Measurements from ENCODE around the gene PPP2R2B.

- no peak for TF ChIP-seq POLR2AphosphoS5 (IDR thresholded peaks at IDR 0.05; ENCODE audit: insufficient read depth, low read depth, low read length)
- TF ChIP-seq, protein P1, sequence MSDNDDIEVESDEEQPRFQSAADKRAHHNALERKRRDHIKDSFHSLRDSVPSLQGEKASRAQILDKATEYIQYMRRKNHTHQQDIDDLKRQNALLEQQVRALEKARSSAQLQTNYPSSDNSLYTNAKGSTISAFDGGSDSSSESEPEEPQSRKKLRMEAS (IDR thresholded peaks at IDR 0.05; ENCODE audit: insufficient read depth, insufficient read length): no peak
- TF ChIP-seq EZH2 (IDR thresholded peaks at IDR 0.05; ENCODE audit: borderline replicate concordance, low read depth, low read length, severe bottlenecking): no peak
- no peak for TF ChIP-seq GATA2 (IDR thresholded peaks at IDR 0.05; ENCODE audit: insufficient read depth, insufficient read length, low read depth, low read length)
Measured at GRCh38 chr5:146646441-146646840, 232.1 kb downstream of the PPP2R2B start.
